ENCODE results near the gene TRRAP. TPM values are rescaled to one million over a fixed set of nuclear protein-coding genes. Genes with fewer than 3 reads are reported as not detected.

Gene TRRAP
- total RNA-seq, 2 experiments from 2014 or later = 45.5 to 48.2 TPM

DNA sequence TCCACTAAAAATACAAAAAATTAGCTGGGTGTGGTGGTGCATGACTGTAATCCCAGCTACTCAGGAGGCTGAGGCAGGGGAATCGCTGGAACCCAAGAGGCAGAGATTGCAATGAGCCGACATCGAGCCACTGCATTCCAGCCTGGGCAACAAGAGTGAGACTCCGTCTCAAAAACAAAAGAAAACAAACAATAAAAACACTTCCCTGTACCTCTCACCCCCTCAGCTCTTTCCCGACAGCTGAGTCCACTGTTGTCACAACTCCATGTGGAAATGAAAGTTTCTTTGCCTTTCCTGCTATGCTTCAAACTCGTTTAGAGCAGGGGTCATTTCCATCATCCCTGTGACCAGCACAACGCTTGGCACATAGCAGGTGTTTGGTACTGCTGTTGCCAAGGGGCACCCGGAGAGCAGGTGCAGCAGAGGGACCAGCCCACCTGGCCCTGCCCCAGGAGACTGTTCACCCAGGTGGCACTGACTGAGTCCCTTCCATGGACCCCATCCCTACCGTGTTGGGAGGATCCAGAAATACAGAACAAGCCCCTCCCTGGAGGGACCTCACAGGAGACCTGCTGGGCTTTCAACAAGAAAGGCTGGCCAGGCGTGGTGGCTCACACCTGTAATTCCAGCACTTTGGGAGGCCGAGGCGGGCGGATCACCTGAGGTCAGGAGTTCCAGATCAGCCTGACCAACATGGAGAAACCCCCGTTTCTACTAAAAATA is 13.4 kb upstream of the TRRAP start:
- ChIA-PET CTCF (no interaction called here), POLR2A (no interaction called here)
- Mint-ChIP-seq H3K9me3 (no peaks in the 10 kb centered on the region), H3K27ac (no peak overlapping the region), H3K4me3 (no peak overlapping the region), H3K36me3 (ENCODE audit: low read depth) (no peaks in the 10 kb centered on the region), H3K4me1 (ENCODE audit: low read depth) (no peaks in the 10 kb centered on the region), H3K27me3 (peaks cover 21% of the 10 kb centered on the region)
- TF ChIP-seq, protein P1, sequence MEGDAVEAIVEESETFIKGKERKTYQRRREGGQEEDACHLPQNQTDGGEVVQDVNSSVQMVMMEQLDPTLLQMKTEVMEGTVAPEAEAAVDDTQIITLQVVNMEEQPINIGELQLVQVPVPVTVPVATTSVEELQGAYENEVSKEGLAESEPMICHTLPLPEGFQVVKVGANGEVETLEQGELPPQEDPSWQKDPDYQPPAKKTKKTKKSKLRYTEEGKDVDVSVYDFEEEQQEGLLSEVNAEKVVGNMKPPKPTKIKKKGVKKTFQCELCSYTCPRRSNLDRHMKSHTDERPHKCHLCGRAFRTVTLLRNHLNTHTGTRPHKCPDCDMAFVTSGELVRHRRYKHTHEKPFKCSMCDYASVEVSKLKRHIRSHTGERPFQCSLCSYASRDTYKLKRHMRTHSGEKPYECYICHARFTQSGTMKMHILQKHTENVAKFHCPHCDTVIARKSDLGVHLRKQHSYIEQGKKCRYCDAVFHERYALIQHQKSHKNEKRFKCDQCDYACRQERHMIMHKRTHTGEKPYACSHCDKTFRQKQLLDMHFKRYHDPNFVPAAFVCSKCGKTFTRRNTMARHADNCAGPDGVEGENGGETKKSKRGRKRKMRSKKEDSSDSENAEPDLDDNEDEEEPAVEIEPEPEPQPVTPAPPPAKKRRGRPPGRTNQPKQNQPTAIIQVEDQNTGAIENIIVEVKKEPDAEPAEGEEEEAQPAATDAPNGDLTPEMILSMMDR (IDR thresholded peaks at IDR 0.05) = no peak
- intact Hi-C loops (cut with micrococcal nuclease) = no loop called here
- ATAC-seq = no peak
- DNase-seq = no peak

GRCh38 chr7:98866351-98866750 is 12.0 kb upstream of the TRRAP start:
- POLR2A ChIA-PET = no interaction called here
- H3K27ac Mint-ChIP-seq = no peak overlapping the region
- CTCF ChIA-PET = no interaction called here
- no peak overlapping the region for H3K4me3 Mint-ChIP-seq
- ATAC-seq (no peak), DNase-seq (no peak)
- TF ChIP-seq, protein P1 (IDR thresholded peaks at IDR 0.05) = no peak
- H3K4me1 Mint-ChIP-seq (ENCODE audit: low read depth) = no peaks in the 10 kb centered on the region
- no peaks in the 10 kb centered on the region for H3K9me3 Mint-ChIP-seq
- intact Hi-C loops (cut with micrococcal nuclease) = no loop called here
- peaks cover 19% of the 10 kb centered on the region for H3K27me3 Mint-ChIP-seq
- H3K36me3 Mint-ChIP-seq (ENCODE audit: low read depth) = no peaks in the 10 kb centered on the region

DNA sequence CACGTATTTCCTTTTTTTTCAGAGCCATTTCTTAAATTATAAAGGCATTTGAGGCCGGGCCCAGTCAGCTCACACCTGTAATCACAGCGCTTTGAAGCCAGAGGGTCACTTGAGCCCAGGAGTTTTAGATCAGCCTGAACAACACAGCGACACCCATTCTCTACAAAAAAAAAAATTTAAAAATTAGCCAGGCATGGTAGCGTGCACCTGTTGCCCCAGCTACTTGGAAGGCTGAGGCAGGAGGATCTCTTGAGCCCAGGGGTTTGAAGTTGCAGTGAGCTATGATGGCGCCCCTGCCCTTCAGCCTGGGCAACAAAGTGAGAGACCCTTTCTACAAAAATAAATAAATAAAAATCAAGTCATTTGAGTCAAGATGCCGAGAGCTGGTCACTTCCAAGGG is 11.6 kb upstream of the TRRAP start:
- H3K4me1 Mint-ChIP-seq (ENCODE audit: low read depth) = no peaks in the 10 kb centered on the region
- DNase-seq (no peak), ATAC-seq (no peak)
- ChIA-PET CTCF (no interaction called here), POLR2A (no interaction called here)
- H3K9me3 Mint-ChIP-seq = no peaks in the 10 kb centered on the region
- H3K27me3 Mint-ChIP-seq = peaks cover 21% of the 10 kb centered on the region
- intact Hi-C loops (cut with micrococcal nuclease) = no loop called here
- TF ChIP-seq, protein P1 (IDR thresholded peaks at IDR 0.05) = no peak
- H3K36me3 Mint-ChIP-seq (ENCODE audit: low read depth) = no peaks in the 10 kb centered on the region
- H3K27ac Mint-ChIP-seq = no peak overlapping the region
- no peak overlapping the region for H3K4me3 Mint-ChIP-seq

GRCh38 chr7:98868450-98868849 is 9.9 kb upstream of the TRRAP start:
- Mint-ChIP-seq H3K4me3 (no peak overlapping the region), H3K9me3 (no peaks in the 10 kb centered on the region), H3K4me1 (ENCODE audit: low read depth) (no peaks in the 10 kb centered on the region), H3K36me3 (ENCODE audit: low read depth) (no peaks in the 10 kb centered on the region), H3K27me3 (peaks cover 24% of the 10 kb centered on the region), H3K27ac (no peak overlapping the region)
- ChIA-PET POLR2A (interaction anchor here (0.7 kb wide), 1 partner anchor 9 kb away, joined by 3 read pairs; no protein-coding TSS in a partner anchor), CTCF (no interaction called here)
- intact Hi-C loops (cut with micrococcal nuclease) = no loop called here
- TF ChIP-seq, protein P1 (IDR thresholded peaks at IDR 0.05) = no peak
- DNase-seq = no peak
- no peak for ATAC-seq

GRCh38 chr7:98869027-98869596 is 9.2 kb upstream of the TRRAP start:
- POLR2A ChIA-PET = interaction anchor here (0.7 kb wide), 1 partner anchor 8 kb away, joined by 3 read pairs; no protein-coding TSS in a partner anchor
- Mint-ChIP-seq H3K36me3 (ENCODE audit: low read depth) (no peaks in the 10 kb centered on the region), H3K4me3 (no peak overlapping the region), H3K27ac (no peak overlapping the region), H3K27me3 (peaks cover 24% of the 10 kb centered on the region), H3K4me1 (ENCODE audit: low read depth) (no peaks in the 10 kb centered on the region), H3K9me3 (no peaks in the 10 kb centered on the region)
- CTCF ChIA-PET = no interaction called here
- ATAC-seq = no peak
- intact Hi-C loops (cut with micrococcal nuclease) = no loop called here
- DNase-seq = no peak
- TF ChIP-seq, protein P1 (IDR thresholded peaks at IDR 0.05) = no peak
